ENCODE data around the gene TBC1D22A. TPM values are rescaled to one million over a fixed set of nuclear protein-coding genes. Genes with fewer than 3 reads are reported as not detected.

TBC1D22A gene
- polyA plus RNA-seq, 1 experiment: 24.2 TPM

GRCh38 chr22:47195156-47195483 is 432.7 kb downstream of the TBC1D22A start:
- no peak for DNase-seq (ENCODE audit: low read depth)
- no peaks in the 10 kb centered on the region; the same call in 1 of the 2 replicates for H3K27me3 ChIP-seq (ENCODE audit: control insufficient read depth, insufficient read depth, low read length)
- CTCF ChIA-PET: interaction anchor here (1.1 kb wide), 1 partner anchor 10 kb away, joined by 3 read pairs; no protein-coding TSS in a partner anchor
- no peaks in the 10 kb centered on the region for H3K36me3 ChIP-seq (ENCODE audit: control insufficient read depth, insufficient read depth, low read length)
- TF ChIP-seq CTCF (IDR thresholded peaks at IDR 0.05; ENCODE audit: insufficient read depth, low read depth, low read length): no peak
- POLR2A ChIA-PET: no interaction called here
- H3K4me3 ChIP-seq (ENCODE audit: low read depth, low read length): no peak overlapping the region

- Histone ChIP-seq H3K4me3 (ENCODE audit: low read depth, low read length) (no peak overlapping the region), H3K27me3 (ENCODE audit: control insufficient read depth, insufficient read depth, low read length) (no peaks in the 10 kb centered on the region; the same call in 1 of the 2 replicates), H3K36me3 (ENCODE audit: control insufficient read depth, insufficient read depth, low read length) (no peaks in the 10 kb centered on the region)
- no peak for DNase-seq (ENCODE audit: low read depth)
- no peak for TF ChIP-seq CTCF (IDR thresholded peaks at IDR 0.05; ENCODE audit: insufficient read depth, low read depth, low read length)
- CTCF ChIA-PET: interaction anchor here (1.1 kb wide), 1 partner anchor 11 kb away, joined by 3 read pairs; no protein-coding TSS in a partner anchor
- POLR2A ChIA-PET: no interaction called here
Measured at GRCh38 chr22:47195484-47196165, 433.2 kb downstream of the TBC1D22A start.

DNA sequence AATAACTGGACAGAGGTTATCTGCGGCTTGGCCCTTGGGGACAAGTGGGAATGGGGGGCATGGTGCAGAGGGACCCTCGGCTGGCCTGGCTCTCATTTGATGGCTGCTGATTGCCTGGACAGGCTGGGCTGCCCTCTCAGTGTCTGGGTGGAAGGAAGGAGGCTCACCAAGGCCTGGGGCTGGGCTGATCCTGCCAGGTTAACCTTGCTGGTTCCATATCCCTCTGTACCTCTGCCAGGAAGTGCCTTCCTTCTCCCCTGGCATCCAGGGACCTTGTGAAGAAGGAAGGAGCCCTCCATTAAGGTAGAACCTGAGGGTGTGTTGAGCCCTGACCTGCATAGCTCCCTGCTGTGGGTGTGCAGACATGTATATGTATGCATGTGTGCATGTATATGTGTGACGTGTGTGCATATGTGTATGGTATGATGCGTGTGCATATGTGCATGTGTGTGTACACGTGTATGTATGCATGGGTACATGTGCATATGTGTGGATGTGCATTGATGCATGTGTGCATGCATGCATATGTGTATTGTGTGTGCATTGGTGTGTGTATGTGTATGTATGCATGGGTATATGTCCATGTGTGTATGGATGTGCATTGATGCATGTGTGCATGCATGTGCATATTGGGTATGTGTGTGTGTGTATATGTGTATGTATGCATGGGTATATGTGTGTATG is 433.9 kb downstream of the TBC1D22A start:
- no peaks in the 10 kb centered on the region for H3K27me3 ChIP-seq (ENCODE audit: control insufficient read depth, insufficient read depth, low read length)
- no peaks in the 10 kb centered on the region for H3K36me3 ChIP-seq (ENCODE audit: control insufficient read depth, insufficient read depth, low read length)
- H3K4me3 ChIP-seq (ENCODE audit: low read depth, low read length): no peak overlapping the region
- POLR2A ChIA-PET: no interaction called here
- TF ChIP-seq CTCF (IDR thresholded peaks at IDR 0.05; ENCODE audit: insufficient read depth, low read depth, low read length): no peak
- no peak for DNase-seq (ENCODE audit: low read depth)
- CTCF ChIA-PET: no interaction called here

DNA sequence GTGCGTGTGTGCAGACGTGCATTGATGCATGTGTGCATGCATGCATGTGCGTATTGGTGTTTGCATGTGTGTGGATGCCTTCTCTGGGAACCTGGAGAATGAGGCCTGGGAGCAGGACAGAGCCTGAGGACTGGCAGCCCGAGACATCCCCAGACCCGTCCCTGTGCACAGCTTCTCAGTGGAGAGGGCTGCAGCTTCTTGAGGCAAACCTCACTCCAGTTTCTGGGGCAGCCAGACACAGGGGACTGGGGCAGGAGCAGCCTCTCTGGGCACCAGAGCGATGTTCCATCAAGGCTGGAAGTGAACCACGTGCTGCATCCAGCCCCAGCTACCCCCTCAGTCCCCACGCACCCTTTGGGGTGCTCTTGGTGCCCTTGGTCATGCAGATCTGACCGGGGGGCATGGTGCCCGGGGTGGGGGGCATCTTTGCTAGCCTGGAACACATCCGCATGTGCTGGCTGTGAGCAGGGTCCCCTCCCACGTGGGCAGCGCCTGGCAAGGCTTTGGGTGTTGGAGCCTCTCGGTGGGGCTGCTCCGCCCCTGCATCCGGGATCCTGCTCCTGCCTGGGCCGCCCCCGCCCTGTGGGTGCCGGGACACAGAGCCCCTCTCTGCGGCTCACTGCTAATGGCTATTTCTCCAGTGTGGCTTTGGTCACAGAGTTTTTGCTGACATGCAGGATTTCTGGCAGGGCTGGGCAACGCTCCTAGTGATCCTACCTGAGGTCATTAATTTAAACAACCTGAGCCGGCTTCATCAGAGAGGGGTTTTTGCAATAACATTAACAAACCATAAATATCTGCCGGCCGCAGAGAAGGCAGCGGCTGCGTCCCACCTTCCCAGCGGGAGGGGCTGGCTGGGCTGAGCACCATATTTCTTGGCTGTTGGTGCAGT is 434.7 kb downstream of the TBC1D22A start:
- no peak for DNase-seq (ENCODE audit: low read depth)
- ChIA-PET POLR2A (no interaction called here), CTCF (no interaction called here)
- Histone ChIP-seq H3K27me3 (ENCODE audit: control insufficient read depth, insufficient read depth, low read length) (no peaks in the 10 kb centered on the region), H3K4me3 (ENCODE audit: low read depth, low read length) (no peak overlapping the region), H3K36me3 (ENCODE audit: control insufficient read depth, insufficient read depth, low read length) (no peaks in the 10 kb centered on the region)
- TF ChIP-seq CTCF (IDR thresholded peaks at IDR 0.05; ENCODE audit: insufficient read depth, low read depth, low read length): no peak
